ENCODE measurements around the gene ARFGEF2. TPM values are rescaled to one million over a fixed set of nuclear protein-coding genes. Genes with fewer than 3 reads are reported as not detected.

The ARFGEF2 gene
- total and polyA plus RNA-seq, 10 of the 15 experiments (the other 5 are each of a cell fraction or from before 2014, with no cell fraction given): 5.2 to 24.1 (median 17.7) TPM

DNA sequence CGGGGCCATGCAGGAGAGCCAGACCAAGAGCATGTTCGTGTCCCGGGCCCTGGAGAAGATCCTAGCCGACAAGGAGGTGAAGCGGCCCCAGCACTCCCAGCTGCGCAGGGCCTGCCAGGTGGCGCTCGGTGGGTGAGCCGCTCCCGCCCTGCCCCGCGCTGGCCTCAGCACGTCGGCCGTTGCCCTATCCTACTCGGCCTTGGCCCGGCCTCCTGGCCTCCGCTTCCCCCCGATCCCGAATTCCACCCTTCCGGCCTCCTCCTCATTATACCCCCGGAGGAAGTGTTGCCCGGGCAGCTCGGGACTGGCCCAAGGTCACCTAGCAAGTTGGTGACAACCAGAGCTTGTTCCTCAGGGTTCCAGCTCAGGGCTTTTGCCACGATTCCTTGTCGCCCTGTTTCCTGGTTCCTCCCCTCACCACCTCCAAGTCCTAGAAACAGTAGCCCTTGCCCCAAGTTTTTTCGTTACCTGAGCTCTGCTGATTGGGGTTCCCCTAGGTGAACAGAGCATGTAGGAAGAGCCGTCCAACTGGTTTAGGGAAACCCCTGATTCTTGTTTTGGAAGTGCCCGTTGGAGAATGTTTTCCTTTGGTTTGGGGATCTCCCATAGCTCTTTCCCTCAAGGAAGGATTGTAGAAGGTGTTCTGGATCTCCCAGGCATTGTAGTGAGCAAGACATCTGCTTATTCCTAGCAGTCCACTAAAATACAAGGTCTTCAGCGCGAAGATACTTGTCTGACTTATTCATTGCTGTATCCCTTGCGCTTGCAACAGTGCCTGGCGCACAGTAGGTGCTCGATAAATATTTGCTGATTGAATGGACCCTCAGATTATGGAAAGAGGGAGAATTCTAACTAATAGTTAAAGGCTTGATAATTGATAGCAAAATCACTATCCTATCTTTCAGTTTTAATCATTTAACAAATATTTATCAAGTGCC, 641 bp downstream of the ARFGEF2 start:
- FAIRE-seq (peak; percentile 35), DNase-seq (ENCODE audit: low read depth, low spot score) (no peak), ATAC-seq (peak; percentile 66)
- Histone ChIP-seq H3K4me2 (ENCODE audit: control insufficient read depth, insufficient read depth) (peak overlapping the region; percentile 91), H3K27me3 (replicated peaks in 1 of 2; ENCODE audit: control insufficient read depth in 2 of 2, insufficient read depth in 2 of 2, low read length in 1 of 2) (no peaks in the 10 kb centered on the region), H4K20me1 (ENCODE audit: control insufficient read depth, insufficient read depth) (no peaks in the 10 kb centered on the region), H3K4me3 (peak overlapping the region; percentile 87), H3K27ac (ENCODE audit: control insufficient read depth, insufficient read depth) (peak overlapping the region; percentile 91), H3K4me1 (ENCODE audit: control insufficient read depth, insufficient read depth, low read length) (peaks cover 24% of the 10 kb centered on the region), H3K9me3 (replicated peaks; ENCODE audit: control insufficient read depth, insufficient read depth, low read length) (no peaks in the 10 kb centered on the region), H3K9ac (ENCODE audit: control insufficient read depth, insufficient read depth, low read length) (peak overlapping the region; percentile 97), H3K36me3 (ENCODE audit: control insufficient read depth in 2 of 2, insufficient read depth in 2 of 2, low read length in 1 of 2) (no peaks in the 10 kb centered on the region), H3K79me2 (ENCODE audit: control insufficient read depth, insufficient read depth, low read length) (peaks cover 54% of the 10 kb centered on the region), H2AFZ (ENCODE audit: control insufficient read depth, low read depth, low read length) (peak overlapping the region; percentile 39)
- 7% methylated on average over 33 of the region's 34 CpGs for WGBS (ENCODE audit: insufficient coverage, insufficient replicate concordance, low lambda C conversion rate, missing lambda C conversion rate)
- intact Hi-C loops (cut with micrococcal nuclease; ENCODE audit: unreplicated experiment): loop anchor here (5.0 kb wide), 1 partner anchor 75 kb away; no protein-coding TSS in a partner anchor
- in situ Hi-C loops (cut with MboI): no loop called here
- BruUV-seq (replicated peaks): no TSS peak
- SMC1A ChIA-PET (ENCODE audit: uncharacterized antibody, unreplicated experiment): interaction anchor here (0.7 to 1.9 kb wide), 5 partner anchors 16 to 1377 kb away, joined by 3 to 8 read pairs (median 3); no protein-coding TSS in a partner anchor
- POLR2A ChIA-PET: interaction anchor here (0.7 to 2.3 kb wide), 4 partner anchors 94 to 1186 kb away, joined by 3 to 6 read pairs (median 5); partner anchors contain the start of genes CSE1L and PREX1
- RAD21 ChIA-PET (ENCODE audit: unreplicated experiment): interaction anchor here (1.3 kb wide), 2 partner anchors 18 to 152 kb away, joined by 3 to 7 read pairs; no protein-coding TSS in a partner anchor
- CTCF ChIA-PET: interaction anchor here (0.6 to 1.4 kb wide), 5 partner anchors 10 to 295 kb away, joined by 3 to 4 read pairs (median 3); no protein-coding TSS in a partner anchor
- TF ChIP-seq RUNX3 (IDR thresholded peaks at IDR 0.05; ENCODE audit: low read length) (no peak), SIN3A (IDR thresholded peaks at IDR 0.05; ENCODE audit: low read depth, low read length) (no peak), RAD51 (IDR thresholded peaks at IDR 0.05) (no peak), FOXK2 (IDR thresholded peaks at IDR 0.05) (no peak), NR2F1 (conservative IDR thresholded peaks at IDR 0.05) (0 out of 2 replicates have a peak, but pooled peaks have one; percentile 37), POLR2A (IDR thresholded peaks at IDR 0.05; ENCODE audit: low read depth, low read length) (peak; percentile 2; the same call in 1 of the 2 replicates), ZBED1 (IDR thresholded peaks at IDR 0.05; ENCODE audit: borderline replicate concordance) (no peak), SRF (IDR thresholded peaks at IDR 0.05; ENCODE audit: low read depth in 2 of 2, low read length in 2 of 2) (no peak), ZZZ3 (IDR thresholded peaks at IDR 0.05; ENCODE audit: control insufficient read depth, insufficient read length, low read depth) (no peak), MXI1 (IDR thresholded peaks at IDR 0.05; ENCODE audit: low read depth, low read length) (no peak), KAT2A (conservative IDR thresholded peaks at IDR 0.05; ENCODE audit: control insufficient read depth, low read depth, low read length) (no peak), IKZF2 (IDR thresholded peaks at IDR 0.05) (peak; percentile 18 to 27; a peak in 2 of 4 replicates), RCOR1 (conservative IDR thresholded peaks at IDR 0.05; ENCODE audit: low read depth, low read length) (no peak), IKZF1 (conservative IDR thresholded peaks at IDR 0.05) (peak; percentile 60)
- TF ChIP-seq, protein P1, sequence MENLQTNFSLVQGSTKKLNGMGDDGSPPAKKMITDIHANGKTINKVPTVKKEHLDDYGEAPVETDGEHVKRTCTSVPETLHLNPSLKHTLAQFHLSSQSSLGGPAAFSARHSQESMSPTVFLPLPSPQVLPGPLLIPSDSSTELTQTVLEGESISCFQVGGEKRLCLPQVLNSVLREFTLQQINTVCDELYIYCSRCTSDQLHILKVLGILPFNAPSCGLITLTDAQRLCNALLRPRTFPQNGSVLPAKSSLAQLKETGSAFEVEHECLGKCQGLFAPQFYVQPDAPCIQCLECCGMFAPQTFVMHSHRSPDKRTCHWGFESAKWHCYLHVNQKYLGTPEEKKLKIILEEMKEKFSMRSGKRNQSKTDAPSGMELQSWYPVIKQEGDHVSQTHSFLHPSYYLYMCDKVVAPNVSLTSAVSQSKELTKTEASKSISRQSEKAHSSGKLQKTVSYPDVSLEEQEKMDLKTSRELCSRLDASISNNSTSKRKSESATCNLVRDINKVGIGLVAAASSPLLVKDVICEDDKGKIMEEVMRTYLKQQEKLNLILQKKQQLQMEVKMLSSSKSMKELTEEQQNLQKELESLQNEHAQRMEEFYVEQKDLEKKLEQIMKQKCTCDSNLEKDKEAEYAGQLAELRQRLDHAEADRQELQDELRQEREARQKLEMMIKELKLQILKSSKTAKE (IDR thresholded peaks at IDR 0.05; ENCODE audit: low read depth, poor library complexity, severe bottlenecking): no peak
- TF ChIP-seq, protein P2, sequence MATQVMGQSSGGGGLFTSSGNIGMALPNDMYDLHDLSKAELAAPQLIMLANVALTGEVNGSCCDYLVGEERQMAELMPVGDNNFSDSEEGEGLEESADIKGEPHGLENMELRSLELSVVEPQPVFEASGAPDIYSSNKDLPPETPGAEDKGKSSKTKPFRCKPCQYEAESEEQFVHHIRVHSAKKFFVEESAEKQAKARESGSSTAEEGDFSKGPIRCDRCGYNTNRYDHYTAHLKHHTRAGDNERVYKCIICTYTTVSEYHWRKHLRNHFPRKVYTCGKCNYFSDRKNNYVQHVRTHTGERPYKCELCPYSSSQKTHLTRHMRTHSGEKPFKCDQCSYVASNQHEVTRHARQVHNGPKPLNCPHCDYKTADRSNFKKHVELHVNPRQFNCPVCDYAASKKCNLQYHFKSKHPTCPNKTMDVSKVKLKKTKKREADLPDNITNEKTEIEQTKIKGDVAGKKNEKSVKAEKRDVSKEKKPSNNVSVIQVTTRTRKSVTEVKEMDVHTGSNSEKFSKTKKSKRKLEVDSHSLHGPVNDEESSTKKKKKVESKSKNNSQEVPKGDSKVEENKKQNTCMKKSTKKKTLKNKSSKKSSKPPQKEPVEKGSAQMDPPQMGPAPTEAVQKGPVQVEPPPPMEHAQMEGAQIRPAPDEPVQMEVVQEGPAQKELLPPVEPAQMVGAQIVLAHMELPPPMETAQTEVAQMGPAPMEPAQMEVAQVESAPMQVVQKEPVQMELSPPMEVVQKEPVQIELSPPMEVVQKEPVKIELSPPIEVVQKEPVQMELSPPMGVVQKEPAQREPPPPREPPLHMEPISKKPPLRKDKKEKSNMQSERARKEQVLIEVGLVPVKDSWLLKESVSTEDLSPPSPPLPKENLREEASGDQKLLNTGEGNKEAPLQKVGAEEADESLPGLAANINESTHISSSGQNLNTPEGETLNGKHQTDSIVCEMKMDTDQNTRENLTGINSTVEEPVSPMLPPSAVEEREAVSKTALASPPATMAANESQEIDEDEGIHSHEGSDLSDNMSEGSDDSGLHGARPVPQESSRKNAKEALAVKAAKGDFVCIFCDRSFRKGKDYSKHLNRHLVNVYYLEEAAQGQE (IDR thresholded peaks at IDR 0.05; ENCODE audit: low read depth, low read length): no peak
- TF ChIP-seq, protein P3, sequence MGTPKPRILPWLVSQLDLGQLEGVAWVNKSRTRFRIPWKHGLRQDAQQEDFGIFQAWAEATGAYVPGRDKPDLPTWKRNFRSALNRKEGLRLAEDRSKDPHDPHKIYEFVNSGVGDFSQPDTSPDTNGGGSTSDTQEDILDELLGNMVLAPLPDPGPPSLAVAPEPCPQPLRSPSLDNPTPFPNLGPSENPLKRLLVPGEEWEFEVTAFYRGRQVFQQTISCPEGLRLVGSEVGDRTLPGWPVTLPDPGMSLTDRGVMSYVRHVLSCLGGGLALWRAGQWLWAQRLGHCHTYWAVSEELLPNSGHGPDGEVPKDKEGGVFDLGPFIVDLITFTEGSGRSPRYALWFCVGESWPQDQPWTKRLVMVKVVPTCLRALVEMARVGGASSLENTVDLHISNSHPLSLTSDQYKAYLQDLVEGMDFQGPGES (IDR thresholded peaks at IDR 0.05): no peak
